SK-N-SH treated with all-trans-retinoic acid at 6 μM for 48 hours (cell line): ENCODE results near the gene HACL1.

Source experiments
- ATAC-seq: fragments of 200-7000 bp; cut with Tn5 transposase; 3 replicates; pipeline ENCODE4 v1.9.1; 2020; ENCODE audit warnings: mild to moderate bottlenecking, moderate library complexity
- ARNTL ChIP-seq: fragments of 450-650 bp; formaldehyde crosslinking; IDR thresholded peaks from 2 replicates; pipeline ENCODE4 v1.5.0; 2020; ENCODE audit warnings: low read depth, mild to moderate bottlenecking, moderate library complexity, borderline replicate concordance
- CREB5 ChIP-seq: fragments of 250-450 bp; sonication (Bioruptor Pico); IDR thresholded peaks from 2 replicates; pipeline ENCODE4 v1.5.1; 2020; ENCODE audit warnings: low read depth, mild to moderate bottlenecking, moderate library complexity
- CSDC2 ChIP-seq: fragments of 250-450 bp; sonication (Bioruptor Pico); IDR thresholded peaks from 2 replicates; pipeline ENCODE4 v1.5.0; 2020; ENCODE audit warnings: mild to moderate bottlenecking, moderate library complexity
- CSRNP3 ChIP-seq: fragments of 250-450 bp; sonication (Bioruptor Pico); IDR thresholded peaks from 2 replicates; pipeline ENCODE4 v1.5.1; 2021; ENCODE audit warnings: mild to moderate bottlenecking, moderate library complexity
- GLIS3 ChIP-seq: fragments of 250-450 bp; sonication (Bioruptor Pico); IDR thresholded peaks from 2 replicates; pipeline ENCODE4 v1.5.0; 2020; ENCODE audit warnings: mild to moderate bottlenecking, moderate library complexity
- ISL1 ChIP-seq: fragments of 250-450 bp; sonication (Bioruptor Pico); IDR thresholded peaks from 2 replicates; pipeline ENCODE4 v2.1.2; 2022; ENCODE audit warnings: mild to moderate bottlenecking, moderate library complexity
- OSR1 ChIP-seq: fragments of 250-450 bp; sonication (Bioruptor Pico); IDR thresholded peaks from 2 replicates; pipeline ENCODE4 v1.8.0; 2022; ENCODE audit warnings: moderate library complexity, mild to moderate bottlenecking, inconsistent platforms
- PATZ1 ChIP-seq: fragments of 250-450 bp; sonication (Bioruptor Pico); IDR thresholded peaks from 2 replicates; pipeline ENCODE4 v1.8.0; 2020; ENCODE audit warnings: mild to moderate bottlenecking, moderate library complexity, borderline replicate concordance
- POU6F1 ChIP-seq: fragments of 250-450 bp; sonication (Bioruptor Pico); IDR thresholded peaks from 2 replicates; pipeline ENCODE4 v1.8.0; 2021; ENCODE audit warnings: low read depth, mild to moderate bottlenecking, moderate library complexity, borderline replicate concordance
- PPARA ChIP-seq: fragments of 250-450 bp; sonication (Bioruptor Pico); IDR thresholded peaks from 2 replicates; pipeline ENCODE4 v1.5.0; 2020; ENCODE audit warnings: mild to moderate bottlenecking, borderline replicate concordance
- SNAI2 ChIP-seq: fragments of 250-450 bp; sonication (Bioruptor Pico); IDR thresholded peaks from 2 replicates; pipeline ENCODE4 v1.5.0; 2020; ENCODE audit warnings: mild to moderate bottlenecking, moderate library complexity
- TCF4 ChIP-seq: fragments of 250-450 bp; sonication (Bioruptor Pico); IDR thresholded peaks from 2 replicates; pipeline ENCODE4 v1.8.0; 2021; ENCODE audit warnings: mild to moderate bottlenecking, moderate library complexity, borderline replicate concordance
- TOX ChIP-seq: fragments of 250-450 bp; sonication (Bioruptor Pico); IDR thresholded peaks from 2 replicates; pipeline ENCODE4 v1.8.0; 2021; ENCODE audit warnings: mild to moderate bottlenecking, moderate library complexity, borderline replicate concordance
- TSHZ2 ChIP-seq: fragments of 250-450 bp; sonication (Bioruptor Pico); IDR thresholded peaks from 2 replicates; pipeline ENCODE4 v1.5.0; 2020; ENCODE audit warnings: mild to moderate bottlenecking, moderate library complexity
- ZC3H10 ChIP-seq: fragments of 250-450 bp; sonication (Bioruptor Pico); IDR thresholded peaks from 2 replicates; pipeline ENCODE4 v1.5.1; 2021; ENCODE audit warnings: mild to moderate bottlenecking, moderate library complexity
- ZFP3 ChIP-seq: fragments of 250-450 bp; sonication (Bioruptor Pico); IDR thresholded peaks from 2 replicates; pipeline ENCODE4 v1.5.0; 2020; ENCODE audit warnings: mild to moderate bottlenecking, moderate library complexity
- ZFP30 ChIP-seq: fragments of 450-650 bp; formaldehyde crosslinking; IDR thresholded peaks from 2 replicates; pipeline ENCODE4 v1.5.0; 2022; ENCODE audit warnings: mild to moderate bottlenecking, moderate library complexity
- ZNF565 ChIP-seq: fragments of 450-650 bp; formaldehyde crosslinking; conservative IDR thresholded peaks from 2 replicates; pipeline ENCODE4 v1.5.0; 2020; ENCODE audit warnings: low read depth, mild to moderate bottlenecking, moderate library complexity
- ZNF8 ChIP-seq: fragments of 450-650 bp; formaldehyde crosslinking; IDR thresholded peaks from 2 replicates; pipeline ENCODE4 v1.5.0; 2020; ENCODE audit warnings: mild to moderate bottlenecking, moderate library complexity

The HACL1 gene

GRCh38 chr3:15638193-15638890, 37.0 kb upstream of the HACL1 start:
- TF ChIP-seq ZC3H10 (CRISPR knock-in tag) (no peak), GLIS3 (CRISPR knock-in tag) (no peak)
- no peak; the same call in 2 of the 3 replicates for ATAC-seq

- no peak for ATAC-seq
- TF ChIP-seq TOX: no peak
- no peak for TF ChIP-seq ZNF8 (CRISPR knock-in tag)
- no peak for TF ChIP-seq TCF4
- no peak for TF ChIP-seq OSR1 (CRISPR knock-in tag)
Measured at GRCh38 chr3:15637131-15637951, 36.0 kb upstream of the HACL1 start.

- TF ChIP-seq SNAI2 (CRISPR knock-in tag) (no peak), CREB5 (CRISPR knock-in tag) (no peak), ZFP30 (CRISPR knock-in tag) (no peak), ARNTL (no peak), CSRNP3 (CRISPR knock-in tag) (no peak), ZNF8 (CRISPR knock-in tag) (no peak), TCF4 (no peak), PATZ1 (CRISPR knock-in tag) (no peak)
- peak; percentile 76 for ATAC-seq
Measured at GRCh38 chr3:15636028-15636709, 34.8 kb upstream of the HACL1 start.

GRCh38 chr3:15635121-15635661, 33.8 kb upstream of the HACL1 start:
- ATAC-seq: peak; percentile 70
- TF ChIP-seq TCF4 (peak; percentile 73), TSHZ2 (CRISPR knock-in tag) (peak; percentile 41; the same call in 1 of the 2 replicates), PPARA (no peak), ISL1 (peak; percentile 78), CREB5 (CRISPR knock-in tag) (no peak), SNAI2 (CRISPR knock-in tag) (0 out of 2 replicates have a peak, but pooled peaks have one; percentile 52), CSDC2 (CRISPR knock-in tag) (no peak), TOX (0 out of 2 replicates have a peak, but pooled peaks have one; percentile 25), POU6F1 (no peak), ZFP3 (no peak), PATZ1 (CRISPR knock-in tag) (no peak), ZNF565 (CRISPR knock-in tag) (no peak)
- TF ChIP-seq, all 23 proteins: peak for 5
